GM12865 (cell line): ENCODE measurements around the gene MUC21.
"Not testable (repeated sequence)": the region's sequence is repeated elsewhere in the genome, so short reads cannot be mapped to it uniquely, and the experiment has no call there.

Experiments
- DNase-seq: peaks from one replicate; pipeline ENCODE4 v3.0.0; 2010; ENCODE audit warnings: low read depth
- H3K4me3 ChIP-seq: 2 replicates; pipeline ENCODE4 v1.5.1; 2011; ENCODE audit warnings: mild to moderate bottlenecking, low read depth, low read length, control low read depth
- TF ChIP-seq, protein P1 (sequence below): IDR thresholded peaks from 2 replicates; pipeline ENCODE4 v1.5.1; 2011; ENCODE audit warnings: low read length, control low read depth, low read depth, inconsistent platforms; ENCODE audit not compliant: insufficient read depth; ENCODE audit errors: missing control alignments

Gene MUC21

DNA sequence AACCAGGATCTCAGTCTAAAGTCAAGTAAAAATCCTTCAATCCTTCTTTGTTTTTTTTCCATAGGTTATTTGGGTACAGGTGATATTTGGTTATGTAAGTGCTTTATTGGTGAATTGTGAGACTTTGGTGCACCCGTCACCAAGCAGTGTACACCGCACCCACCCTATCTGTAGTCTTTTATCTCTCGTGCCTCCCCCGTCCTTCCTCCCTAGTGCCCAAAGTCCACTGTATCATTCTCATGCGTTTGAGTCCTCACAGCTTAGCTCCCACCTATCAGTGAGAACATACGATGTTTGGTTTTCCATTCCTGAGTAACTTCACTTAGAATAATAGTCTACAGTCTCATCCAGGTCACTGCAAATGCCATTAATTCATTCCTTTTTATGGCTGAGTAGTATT lies 27.6 kb downstream of the MUC21 start:
- TF ChIP-seq, protein P1, sequence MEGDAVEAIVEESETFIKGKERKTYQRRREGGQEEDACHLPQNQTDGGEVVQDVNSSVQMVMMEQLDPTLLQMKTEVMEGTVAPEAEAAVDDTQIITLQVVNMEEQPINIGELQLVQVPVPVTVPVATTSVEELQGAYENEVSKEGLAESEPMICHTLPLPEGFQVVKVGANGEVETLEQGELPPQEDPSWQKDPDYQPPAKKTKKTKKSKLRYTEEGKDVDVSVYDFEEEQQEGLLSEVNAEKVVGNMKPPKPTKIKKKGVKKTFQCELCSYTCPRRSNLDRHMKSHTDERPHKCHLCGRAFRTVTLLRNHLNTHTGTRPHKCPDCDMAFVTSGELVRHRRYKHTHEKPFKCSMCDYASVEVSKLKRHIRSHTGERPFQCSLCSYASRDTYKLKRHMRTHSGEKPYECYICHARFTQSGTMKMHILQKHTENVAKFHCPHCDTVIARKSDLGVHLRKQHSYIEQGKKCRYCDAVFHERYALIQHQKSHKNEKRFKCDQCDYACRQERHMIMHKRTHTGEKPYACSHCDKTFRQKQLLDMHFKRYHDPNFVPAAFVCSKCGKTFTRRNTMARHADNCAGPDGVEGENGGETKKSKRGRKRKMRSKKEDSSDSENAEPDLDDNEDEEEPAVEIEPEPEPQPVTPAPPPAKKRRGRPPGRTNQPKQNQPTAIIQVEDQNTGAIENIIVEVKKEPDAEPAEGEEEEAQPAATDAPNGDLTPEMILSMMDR: no peak
- no peak overlapping the region for H3K4me3 ChIP-seq
- DNase-seq: no peak

DNA sequence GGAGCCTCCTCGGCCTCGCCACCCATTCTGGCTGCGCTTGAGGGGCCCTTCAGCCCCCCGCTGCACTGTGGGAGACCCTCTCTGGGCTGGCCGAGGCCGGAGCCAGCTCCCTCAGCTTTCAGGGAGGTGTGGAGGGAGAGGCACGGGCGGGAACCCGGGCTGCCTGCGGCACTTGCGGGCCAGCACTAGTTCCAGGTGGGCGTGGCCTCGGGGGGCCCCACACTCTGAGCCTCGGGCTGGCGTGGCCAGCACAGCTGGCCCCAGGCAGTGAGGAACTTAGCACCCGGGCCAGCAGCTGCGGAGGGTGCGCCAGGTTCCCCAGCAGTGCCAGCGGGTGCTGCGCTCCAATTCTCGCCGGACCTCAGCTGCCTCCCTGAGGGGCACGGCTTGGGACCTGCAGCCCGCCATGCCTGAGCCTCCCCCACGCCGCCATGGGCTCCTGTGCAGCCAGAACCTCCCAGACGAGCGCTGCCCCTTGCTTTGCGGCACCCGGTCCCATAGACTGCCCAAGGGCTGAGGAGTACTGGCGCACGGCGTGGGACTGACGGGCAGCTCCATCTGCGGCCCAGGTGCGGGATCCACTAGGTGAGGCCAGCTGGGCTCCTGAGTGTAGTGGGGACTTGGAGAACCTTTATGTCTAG lies 33.3 kb downstream of the MUC21 start:
- TF ChIP-seq, protein P1: no peak
- no peak for DNase-seq
- H3K4me3 ChIP-seq: no peak overlapping the region

DNA sequence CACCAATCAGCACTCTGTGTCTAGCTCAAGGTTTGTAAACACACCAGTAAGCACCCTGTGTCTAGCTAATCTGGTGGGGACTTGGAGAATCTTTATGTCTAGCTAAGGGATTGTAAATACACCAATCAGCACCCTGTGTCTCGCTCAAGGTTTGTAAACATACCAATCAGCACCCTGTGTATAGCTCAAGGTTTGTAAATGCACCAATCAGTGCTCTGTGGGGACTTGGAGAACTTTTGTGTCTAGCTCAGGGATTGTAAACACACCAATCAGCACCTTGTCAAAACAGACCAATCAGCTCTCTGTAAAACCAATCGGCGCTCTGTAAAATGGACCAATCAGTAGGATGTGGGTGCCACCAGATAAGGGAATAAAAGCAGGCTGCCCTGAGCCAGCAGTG lies 33.9 kb downstream of the MUC21 start:
- H3K4me3 ChIP-seq, DNase-seq: not testable (repeated sequence)

DNA sequence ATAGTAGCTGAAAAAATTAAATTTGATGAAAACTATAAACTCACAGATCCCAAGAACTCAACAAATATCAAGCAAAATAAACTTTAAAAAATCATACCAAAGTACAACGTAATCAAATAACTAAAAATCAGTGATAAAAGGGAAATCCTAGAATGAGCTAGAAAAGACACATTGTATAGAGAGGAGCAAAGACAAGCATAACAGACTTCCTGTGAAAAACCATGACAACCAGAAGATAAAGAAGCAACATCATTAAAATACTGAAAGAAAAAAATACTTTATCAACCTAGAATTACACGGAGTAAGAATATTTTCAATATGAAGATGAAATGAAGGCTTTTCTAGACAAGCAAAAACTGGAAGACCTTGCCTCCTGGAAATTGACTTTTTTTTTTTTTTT lies 36.5 kb downstream of the MUC21 start:
- DNase-seq: no peak
- TF ChIP-seq, protein P1: no peak
- no peak overlapping the region for H3K4me3 ChIP-seq

DNA sequence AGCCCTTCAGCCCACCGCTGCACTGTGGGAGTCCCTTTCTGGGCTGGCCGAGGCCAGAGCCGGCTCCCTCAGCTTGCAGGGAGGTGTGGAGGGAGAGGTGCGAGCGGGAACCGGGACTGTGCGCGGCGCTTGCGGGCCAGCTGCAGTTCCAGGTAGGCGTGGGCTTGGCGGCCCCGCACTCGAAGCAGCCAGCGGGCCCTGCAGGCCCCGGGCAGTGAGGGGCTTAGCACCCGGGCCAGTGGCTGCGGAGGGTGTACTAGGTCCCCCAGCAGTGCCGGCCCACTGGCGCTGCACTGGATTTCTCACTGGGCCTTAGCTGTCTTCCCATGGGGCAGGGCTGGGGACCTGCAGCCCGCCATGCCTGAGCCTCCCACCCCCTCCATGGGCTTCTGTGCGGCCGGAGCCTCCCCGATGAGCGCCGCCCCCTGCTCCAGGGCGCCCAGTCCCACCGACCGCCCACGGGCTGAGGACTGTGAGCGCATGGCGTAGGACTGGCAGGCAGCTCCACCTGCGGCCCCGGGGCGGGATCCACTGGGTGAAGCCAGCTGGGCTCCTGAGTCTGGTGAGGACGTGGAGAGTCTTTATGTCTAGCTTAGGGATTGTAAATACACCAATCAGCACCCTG lies 37.2 kb downstream of the MUC21 start:
- H3K4me3 ChIP-seq, DNase-seq: not testable (repeated sequence)

DNA sequence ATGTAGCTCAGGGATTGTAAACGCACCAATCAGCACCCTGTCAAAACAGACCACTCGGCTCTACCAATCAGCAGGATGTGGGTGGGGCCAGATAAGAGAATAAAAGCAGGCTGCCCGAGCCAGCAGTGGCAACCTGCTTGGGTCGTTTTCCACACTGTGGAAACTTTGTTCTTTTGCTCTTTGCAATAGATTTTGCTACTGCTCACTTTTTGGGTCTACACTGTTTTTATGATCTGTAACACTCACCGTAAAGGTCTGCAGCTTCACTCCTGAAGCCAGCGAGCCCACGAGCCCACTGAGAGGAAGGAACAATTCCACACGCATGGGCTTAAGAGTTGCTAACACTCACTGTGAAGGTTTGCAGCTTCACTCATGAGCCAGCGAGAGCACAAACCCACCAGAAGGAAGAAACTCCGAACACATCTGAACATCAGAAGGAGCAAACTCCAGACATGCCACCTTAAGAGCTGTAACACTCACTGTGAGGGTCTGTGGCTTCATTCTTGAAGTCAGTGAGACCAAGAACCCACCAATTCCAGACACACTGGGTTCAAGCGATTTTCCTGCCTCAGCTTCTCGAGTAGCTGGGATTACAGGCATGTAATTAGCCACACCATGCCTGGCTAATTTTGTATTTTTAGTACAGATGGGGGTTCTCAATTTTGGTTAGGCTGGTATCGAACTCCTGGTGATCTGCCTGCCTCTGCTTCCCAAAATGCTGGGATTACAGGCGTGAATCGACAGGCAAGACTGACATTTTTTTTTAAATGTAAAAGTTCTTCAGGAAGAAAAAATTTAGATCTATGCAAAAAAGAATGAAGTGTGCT lies 38.4 kb downstream of the MUC21 start:
- not testable (repeated sequence) for DNase-seq, H3K4me3 ChIP-seq

DNA sequence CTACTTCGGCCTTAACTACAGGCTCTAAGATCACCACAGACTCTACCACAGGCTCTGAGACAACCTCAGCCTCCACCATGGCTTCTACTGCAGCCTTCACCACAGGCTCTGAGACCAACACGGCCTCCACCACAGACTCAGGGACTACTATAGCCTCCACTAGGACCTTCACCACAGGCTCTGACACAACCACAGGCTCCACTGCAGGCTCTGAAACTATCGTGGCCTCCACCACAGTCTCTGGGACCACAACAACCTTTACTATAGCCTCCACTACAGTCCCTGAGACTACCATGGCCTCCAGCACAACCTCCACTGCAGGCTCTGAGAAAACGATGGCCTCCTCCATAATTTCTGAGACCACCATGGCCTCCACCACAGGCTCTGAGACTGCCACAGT lies 42.1 kb downstream of the MUC21 start:
- no peak for DNase-seq
- TF ChIP-seq, protein P1: no peak
- H3K4me3 ChIP-seq: no peak overlapping the region

DNA sequence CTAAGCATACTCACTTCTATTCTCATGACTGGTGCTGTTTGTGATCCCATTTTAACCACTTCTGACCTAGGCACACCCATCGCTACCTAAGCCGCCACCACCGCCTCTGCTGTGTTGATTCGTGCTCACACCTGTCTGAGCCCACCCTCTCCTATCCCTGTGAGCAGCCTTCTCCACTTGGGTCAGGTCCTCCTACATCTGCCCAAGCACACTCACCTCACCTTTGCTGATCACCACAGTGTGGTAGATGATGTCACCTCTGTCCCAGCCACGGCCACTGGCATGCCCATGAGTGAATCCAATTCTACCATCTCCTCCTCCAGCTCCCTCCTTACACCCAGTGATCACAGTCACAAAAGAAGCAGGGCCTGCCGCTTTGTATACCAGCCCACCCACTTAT lies 47.6 kb downstream of the MUC21 start:
- no peak overlapping the region for H3K4me3 ChIP-seq
- no peak for DNase-seq
- TF ChIP-seq, protein P1: no peak
